ENCODE data around the gene RASIP1.

The RASIP1 gene

DNA sequence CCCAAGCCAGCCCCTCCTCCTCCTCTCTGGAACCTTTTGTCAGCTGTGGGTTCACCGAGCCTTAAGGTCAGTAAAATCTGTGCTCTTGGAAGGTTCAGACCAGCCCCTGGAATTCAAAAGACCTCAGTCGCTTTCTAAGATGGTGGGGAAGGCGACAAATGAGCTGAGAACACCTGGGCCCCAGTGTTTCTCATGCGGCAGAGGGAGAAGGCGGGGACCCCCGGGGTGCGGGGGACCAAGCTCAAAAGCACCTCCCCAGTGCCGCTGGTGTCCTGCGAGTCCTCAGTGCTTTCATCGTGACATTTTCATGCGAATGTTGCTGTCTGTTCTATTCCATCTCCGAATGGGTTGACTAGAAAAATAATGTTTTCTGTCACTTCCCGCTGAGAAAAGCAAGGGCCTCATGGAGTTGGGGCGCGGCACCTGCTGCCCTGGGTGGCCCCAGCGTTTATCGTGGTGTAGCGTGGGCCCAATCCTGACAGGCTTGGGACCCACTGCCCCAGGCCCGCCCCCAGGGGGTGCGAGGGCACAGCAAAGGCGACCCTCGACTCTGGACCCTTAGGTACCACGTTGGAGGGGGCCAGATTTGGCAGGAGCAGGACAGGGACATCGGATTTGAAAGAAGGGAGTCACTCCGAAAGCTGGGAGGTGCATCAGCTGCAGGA lies 66.8 kb downstream of the RASIP1 start:
- no peak for DNase-seq (ENCODE audit: low read depth)

GRCh38 chr19:48672994-48673393 lies 67.4 kb downstream of the RASIP1 start, which contains the start of gene NTN5:
Gene NTN5 (minus strand): TSS chr19:48673017. CDS start chr19:48670986, 2,031 bp downstream.
- no peak for DNase-seq (ENCODE audit: low read depth)

GRCh38 chr19:48671446-48671995 lies 68.9 kb downstream of the RASIP1 start:
- DNase-seq (ENCODE audit: low read depth), result no peak

- DNase-seq (ENCODE audit: low read depth), result no peak
Measured at GRCh38 chr19:48670699-48671445, 69.5 kb downstream of the RASIP1 start.
